ENCODE data around the gene MIA.

MIA gene

DNA sequence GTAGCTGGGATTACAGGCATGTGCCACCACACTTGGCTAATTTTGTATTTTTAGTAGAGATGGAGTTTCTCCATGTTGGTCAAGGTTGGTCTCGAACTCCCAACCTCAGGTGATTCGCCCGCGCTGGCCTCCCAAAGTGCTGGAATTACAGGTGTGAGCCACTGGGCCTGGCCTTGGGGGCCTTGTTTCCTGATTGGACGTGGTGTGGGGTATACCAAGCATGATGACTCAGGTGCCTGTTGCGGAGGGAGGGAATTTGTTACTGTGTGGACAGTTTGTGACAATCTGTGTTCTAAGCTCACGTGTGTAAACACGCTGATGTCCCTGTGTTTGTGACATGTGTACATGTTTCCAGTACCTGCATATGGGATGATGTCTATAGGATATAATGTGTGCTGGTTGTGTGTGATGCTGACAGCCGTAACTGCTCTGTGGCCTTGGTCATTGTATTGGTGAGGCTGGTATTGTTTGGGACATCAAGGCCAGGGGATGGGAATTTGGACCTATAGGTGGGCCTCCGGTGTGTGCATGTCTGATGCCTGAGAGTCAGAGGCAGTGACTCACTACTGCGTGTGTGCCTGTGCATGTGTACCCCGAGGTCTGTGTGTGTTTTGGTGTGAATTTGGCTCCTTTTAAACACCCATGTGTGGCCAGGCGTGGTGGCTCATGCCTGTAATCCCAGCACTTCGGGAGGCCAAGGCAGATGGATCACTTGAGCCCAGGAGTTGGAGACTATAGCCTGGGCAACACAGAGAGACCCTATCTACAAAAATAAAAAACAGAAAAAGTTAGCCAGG lies 22.0 kb downstream of the MIA start:
- H3K4me2 ChIP-seq, result peak overlapping the region; percentile 53; the same call in 1 of the 2 replicates
- no peaks in the 10 kb centered on the region for H3K36me3 ChIP-seq (ENCODE audit: insufficient read depth)
- peaks cover 11% of the 10 kb centered on the region for H3K79me2 ChIP-seq (ENCODE audit: insufficient read depth, low read depth)
- no peak overlapping the region for H2AFZ ChIP-seq (ENCODE audit: low read depth)
- no peaks in the 10 kb centered on the region for H3K27me3 ChIP-seq (ENCODE audit: insufficient read depth, low read depth)
- H4K20me1 ChIP-seq (ENCODE audit: insufficient read depth), result no peaks in the 10 kb centered on the region
- H3K9ac ChIP-seq, result no peak overlapping the region
- no peak overlapping the region for H3K4me3 ChIP-seq (IDR thresholded peaks at IDR 0.05; ENCODE audit: insufficient read depth, low read depth, low read length)
- H3K27ac ChIP-seq, result no peak overlapping the region
- TF ChIP-seq, protein P1, sequence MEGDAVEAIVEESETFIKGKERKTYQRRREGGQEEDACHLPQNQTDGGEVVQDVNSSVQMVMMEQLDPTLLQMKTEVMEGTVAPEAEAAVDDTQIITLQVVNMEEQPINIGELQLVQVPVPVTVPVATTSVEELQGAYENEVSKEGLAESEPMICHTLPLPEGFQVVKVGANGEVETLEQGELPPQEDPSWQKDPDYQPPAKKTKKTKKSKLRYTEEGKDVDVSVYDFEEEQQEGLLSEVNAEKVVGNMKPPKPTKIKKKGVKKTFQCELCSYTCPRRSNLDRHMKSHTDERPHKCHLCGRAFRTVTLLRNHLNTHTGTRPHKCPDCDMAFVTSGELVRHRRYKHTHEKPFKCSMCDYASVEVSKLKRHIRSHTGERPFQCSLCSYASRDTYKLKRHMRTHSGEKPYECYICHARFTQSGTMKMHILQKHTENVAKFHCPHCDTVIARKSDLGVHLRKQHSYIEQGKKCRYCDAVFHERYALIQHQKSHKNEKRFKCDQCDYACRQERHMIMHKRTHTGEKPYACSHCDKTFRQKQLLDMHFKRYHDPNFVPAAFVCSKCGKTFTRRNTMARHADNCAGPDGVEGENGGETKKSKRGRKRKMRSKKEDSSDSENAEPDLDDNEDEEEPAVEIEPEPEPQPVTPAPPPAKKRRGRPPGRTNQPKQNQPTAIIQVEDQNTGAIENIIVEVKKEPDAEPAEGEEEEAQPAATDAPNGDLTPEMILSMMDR (conservative IDR thresholded peaks at IDR 0.05; ENCODE audit: low read depth, low read length), result no peak
- peaks cover 18% of the 10 kb centered on the region for H3K4me1 ChIP-seq (ENCODE audit: low read depth, poor library complexity, severe bottlenecking)

DNA sequence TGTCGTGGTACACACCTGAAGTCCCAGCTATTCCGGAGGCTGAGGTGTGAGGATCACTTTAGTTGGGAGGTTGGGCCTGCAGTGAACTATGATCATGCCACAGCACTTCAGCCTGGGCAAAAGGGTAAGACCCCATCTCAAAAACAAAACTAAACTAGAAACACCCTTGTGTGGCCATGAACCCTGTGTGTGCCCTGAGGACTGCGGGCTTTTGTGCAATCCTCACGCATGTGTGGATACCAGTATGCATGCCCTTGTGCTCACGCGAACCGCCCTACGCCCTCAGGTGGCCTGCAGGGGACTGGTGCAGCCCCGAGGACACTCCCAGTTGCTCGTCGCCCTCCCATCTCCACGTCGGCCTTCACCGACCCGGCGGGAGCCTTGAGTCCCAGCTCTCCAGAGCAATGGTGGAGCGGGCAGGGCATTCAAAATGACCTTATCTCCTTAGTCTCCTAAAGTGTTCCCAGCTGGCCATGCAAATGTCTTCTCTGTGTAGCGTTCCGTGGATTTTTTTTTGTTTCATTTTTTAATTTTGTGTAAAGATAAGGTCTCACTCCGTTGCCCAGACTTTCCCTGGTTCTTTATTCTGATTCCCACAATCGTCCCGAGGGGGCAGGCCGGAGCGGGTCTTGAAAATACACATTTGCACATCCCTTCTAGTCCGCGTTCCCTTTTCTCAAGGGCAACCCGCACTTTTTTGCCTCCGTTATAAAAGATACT lies 22.8 kb downstream of the MIA start:
- peak overlapping the region; percentile 13; the same call in 1 of the 2 replicates for H3K9ac ChIP-seq
- H3K79me2 ChIP-seq (ENCODE audit: insufficient read depth, low read depth), result peaks cover 14% of the 10 kb centered on the region
- H3K36me3 ChIP-seq (ENCODE audit: insufficient read depth), result no peaks in the 10 kb centered on the region
- peak overlapping the region; percentile 72; the same call in 1 of the 2 replicates for H2AFZ ChIP-seq (ENCODE audit: low read depth)
- H3K27me3 ChIP-seq (ENCODE audit: insufficient read depth, low read depth), result no peaks in the 10 kb centered on the region
- no peak overlapping the region for H3K4me3 ChIP-seq (IDR thresholded peaks at IDR 0.05; ENCODE audit: insufficient read depth, low read depth, low read length)
- TF ChIP-seq, protein P1 (conservative IDR thresholded peaks at IDR 0.05; ENCODE audit: low read depth, low read length), result peak; percentile 44; the same call in 1 of the 2 replicates
- 0 out of 2 replicates have a peak, but pooled peaks cover 3% of the 10 kb centered on the region for H4K20me1 ChIP-seq (ENCODE audit: insufficient read depth)
- H3K4me2 ChIP-seq, result peak overlapping the region; percentile 53; the same call in 1 of the 2 replicates
- no peak overlapping the region for H3K27ac ChIP-seq
- H3K4me1 ChIP-seq (ENCODE audit: low read depth, poor library complexity, severe bottlenecking), result peaks cover 26% of the 10 kb centered on the region

DNA sequence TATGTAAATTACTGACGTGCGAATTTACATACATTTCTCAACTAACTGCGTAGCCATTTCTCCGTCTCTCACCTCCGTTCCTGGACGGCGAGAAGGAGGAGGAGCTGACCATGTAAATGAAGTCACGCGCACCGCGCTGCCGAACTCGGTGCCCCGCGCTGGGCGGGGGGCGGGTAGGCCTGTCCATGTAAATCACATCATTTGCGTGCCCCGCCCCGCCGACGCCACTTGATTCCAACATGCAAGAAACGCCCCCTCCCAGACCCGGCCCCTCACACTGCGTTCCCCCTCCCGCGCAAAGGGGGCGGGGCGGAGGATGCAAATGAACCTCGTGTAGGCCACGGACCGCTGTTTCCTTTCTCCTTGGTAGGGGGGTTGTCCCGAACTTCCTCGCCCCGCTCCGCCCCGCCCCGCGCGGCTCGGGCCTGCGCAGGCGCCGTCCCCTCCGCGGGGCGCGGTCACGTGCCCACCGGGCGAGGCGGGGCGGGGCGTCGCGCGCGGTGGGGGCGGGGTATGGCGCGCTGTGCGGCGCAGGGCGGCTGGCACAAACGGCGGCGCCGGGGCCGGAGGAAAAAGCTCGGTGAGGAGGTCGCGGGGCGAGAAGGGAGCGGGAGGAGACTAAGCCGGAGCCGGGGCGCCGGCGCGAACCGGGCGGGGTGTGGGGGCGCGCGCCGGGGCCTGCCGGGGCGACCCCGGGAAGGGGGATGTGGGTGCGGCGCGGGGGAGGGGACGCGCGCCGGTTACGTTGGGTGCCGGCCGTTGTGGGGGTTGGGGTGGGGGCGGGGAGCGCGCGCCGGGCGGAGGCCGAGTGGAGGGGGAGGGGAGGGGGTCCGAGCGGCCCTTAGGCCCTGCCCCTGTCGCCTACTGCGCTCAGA lies 23.6 kb downstream of the MIA start, which contains the start of gene EGLN2:
EGLN2 (plus strand) TSS at position 509 of the 875 bp plus-strand sequence. CDS start 1,382 bp downstream, outside the sequence.
- Histone ChIP-seq H3K9ac (peak within 1 kb of the TSS; percentile 45; the same call in 1 of the 2 replicates), H2AFZ (ENCODE audit: low read depth) (peak within 1 kb of the TSS; percentile 72; the same call in 1 of the 2 replicates), H3K4me2 (peak within 1 kb of the TSS; percentile 96), H3K27ac (no peak within 1 kb of the TSS), H3K36me3 (ENCODE audit: insufficient read depth) (no peaks in the 10 kb centered on the region), H3K4me3 (IDR thresholded peaks at IDR 0.05; ENCODE audit: insufficient read depth, low read depth, low read length) (no peak within 1 kb of the TSS), H3K79me2 (ENCODE audit: insufficient read depth, low read depth) (peaks cover 18% of the 10 kb centered on the region), H4K20me1 (ENCODE audit: insufficient read depth) (0 out of 2 replicates have a peak, but pooled peaks cover 3% of the 10 kb centered on the region), H3K27me3 (ENCODE audit: insufficient read depth, low read depth) (no peaks in the 10 kb centered on the region), H3K4me1 (ENCODE audit: low read depth, poor library complexity, severe bottlenecking) (peaks cover 34% of the 10 kb centered on the region)
- TF ChIP-seq, protein P1 (conservative IDR thresholded peaks at IDR 0.05; ENCODE audit: low read depth, low read length), result no peak

Data from KMS-11 (cell line).